Mesenchymal stem cell (in vitro differentiated cells and primary cell): Measurements from ENCODE around the gene VRK1.

ENCODE experiments used
- DNase-seq: peaks from one replicate; pipeline ENCODE4 v3.0.0-alpha.2; 2013
- H2AFZ ChIP-seq: one replicate; pipeline ENCODE4 v1.6.1; 2013; ENCODE audit warnings: low read depth, mild to moderate bottlenecking, control low read depth, inconsistent platforms, low read length, moderate library complexity
- H2AK5ac ChIP-seq: 2 replicates; pipeline ENCODE4 v1.6.1; 2013; ENCODE audit warnings: low read length, moderate library complexity, mild to moderate bottlenecking, inconsistent platforms; ENCODE audit not compliant: severe bottlenecking
- H2BK120ac ChIP-seq: one replicate; pipeline ENCODE4 v1.6.1; 2013; ENCODE audit warnings: low read depth, mild to moderate bottlenecking, inconsistent platforms, low read length, moderate library complexity
- H2BK12ac ChIP-seq, 2 experiments: one replicate each; pipeline ENCODE4 v1.6.1; 2013; ENCODE audit warnings: inconsistent platforms in 2 of 2, low read length in 2 of 2, mild to moderate bottlenecking in 2 of 2, moderate library complexity in 2 of 2, control low read depth in 1 of 2
- H2BK15ac ChIP-seq: one replicate; pipeline ENCODE4 v1.6.1; 2013; ENCODE audit warnings: mild to moderate bottlenecking, low read depth, inconsistent platforms; ENCODE audit not compliant: poor library complexity, severe bottlenecking
- H2BK5ac ChIP-seq: 2 replicates; pipeline ENCODE4 v1.6.1; 2013; ENCODE audit warnings: low read depth, mild to moderate bottlenecking, low read length, control low read depth, inconsistent platforms; ENCODE audit not compliant: poor library complexity, severe bottlenecking
- H3K14ac ChIP-seq, 2 experiments: one replicate each; pipeline ENCODE4 v1.6.1; 2013; ENCODE audit warnings: inconsistent platforms in 2 of 2, low read length in 2 of 2, control low read depth in 1 of 2, mild to moderate bottlenecking in 1 of 2, moderate library complexity in 1 of 2
- H3K18ac ChIP-seq, 2 experiments: one replicate each; pipeline ENCODE4 v1.6.1; 2013; ENCODE audit warnings: inconsistent platforms in 2 of 2, low read length in 2 of 2, control low read depth in 1 of 2, low read depth in 1 of 2, mild to moderate bottlenecking in 1 of 2
- H3K23ac ChIP-seq, 2 experiments: one replicate each; pipeline ENCODE4 v1.6.1; 2013; ENCODE audit warnings: inconsistent platforms in 2 of 2, low read length in 2 of 2, mild to moderate bottlenecking in 2 of 2, moderate library complexity in 2 of 2, control low read depth in 1 of 2
- H3K27ac ChIP-seq: 2 replicates; pipeline ENCODE4 v1.5.1; 2013; ENCODE audit warnings: mild to moderate bottlenecking, moderate library complexity, low read length, control low read depth, inconsistent platforms; ENCODE audit not compliant: poor library complexity, severe bottlenecking
- H3K27me3 ChIP-seq, 2 experiments: 2 replicates each; pipeline versions ENCODE4 v1.6.1 to v1.7.0; 2013; ENCODE audit warnings: low read length in 2 of 2, mild to moderate bottlenecking in 2 of 2, moderate library complexity in 2 of 2, control low read depth in 1 of 2, inconsistent platforms in 1 of 2; ENCODE audit not compliant: control insufficient read depth in 1 of 2, insufficient read depth in 1 of 2
- H3K36me3 ChIP-seq, 2 experiments: 2 replicates each; pipeline versions ENCODE4 v1.6.1 to v1.7.0; 2013; ENCODE audit warnings: low read length in 2 of 2, control low read depth in 1 of 2, inconsistent platforms in 1 of 2, low read depth in 1 of 2, mild to moderate bottlenecking in 1 of 2; ENCODE audit not compliant: insufficient read depth in 2 of 2, control insufficient read depth in 1 of 2
- H3K4ac ChIP-seq, 2 experiments: one replicate each; pipeline ENCODE4 v1.6.1; 2013; ENCODE audit warnings: inconsistent platforms in 2 of 2, low read length in 2 of 2, mild to moderate bottlenecking in 2 of 2, moderate library complexity in 2 of 2, control low read depth in 1 of 2, low read depth in 1 of 2
- H3K4me1 ChIP-seq: 2 replicates; pipeline ENCODE4 v1.6.1; 2013; ENCODE audit warnings: low read depth, low read length, control low read depth; ENCODE audit not compliant: control insufficient read depth, insufficient read depth
- H3K4me2 ChIP-seq: 2 replicates; pipeline ENCODE4 v1.6.1; 2013; ENCODE audit warnings: low read length, mild to moderate bottlenecking, inconsistent platforms; ENCODE audit not compliant: poor library complexity, severe bottlenecking
- H3K4me3 ChIP-seq, 2 experiments: 2 replicates each; pipeline versions ENCODE4 v1.5.1 to v1.7.0; 2013; ENCODE audit warnings: low read length in 2 of 2, mild to moderate bottlenecking in 2 of 2, control low read depth in 1 of 2, low read depth in 1 of 2; ENCODE audit not compliant: insufficient read depth in 1 of 2
- H3K79me1 ChIP-seq: replicated peaks from 2 replicates; pipeline ENCODE4 v1.6.1; 2013; ENCODE audit warnings: mild to moderate bottlenecking, control low read depth, low read length, inconsistent platforms; ENCODE audit not compliant: poor library complexity, severe bottlenecking
- H3K9ac ChIP-seq: 2 replicates; pipeline ENCODE4 v1.7.0; 2013; ENCODE audit warnings: mild to moderate bottlenecking, low read length, moderate library complexity
- H3K9me3 ChIP-seq: 2 replicates; pipeline ENCODE4 v1.7.0; 2013; ENCODE audit warnings: mild to moderate bottlenecking, low read length; ENCODE audit not compliant: control insufficient read depth
- H4K8ac ChIP-seq: one replicate; pipeline ENCODE4 v1.6.1; 2013; ENCODE audit warnings: inconsistent platforms, mild to moderate bottlenecking, low read length, moderate library complexity
- H4K91ac ChIP-seq: one replicate; pipeline ENCODE4 v1.6.1; 2013; ENCODE audit warnings: mild to moderate bottlenecking, low read length, inconsistent platforms
- WGBS: methylation state at CpG from one replicate; pipeline ENCODE4 v1.1.7; 2013; ENCODE audit warnings: mixed read lengths; 5-methylcytosine and 5-hydroxymethylcytosine counted together

The VRK1 gene

GRCh38 chr14:96783915-96784224 lies 13.3 kb upstream of the VRK1 start:
- Histone ChIP-seq H2BK120ac (no peak overlapping the region), H2AK5ac (no peak overlapping the region), H3K9ac (no peak overlapping the region), H3K14ac (no peak overlapping the region), H3K4me2 (no peak overlapping the region), H3K36me3 (no peaks in the 10 kb centered on the region), H3K4me3 (no peak overlapping the region), H4K91ac (no peak overlapping the region), H3K23ac (no peak overlapping the region), H2BK5ac (no peak overlapping the region), H2BK12ac (no peak overlapping the region), H3K27ac (no peak overlapping the region), H3K18ac (no peak overlapping the region), H3K4me1 (no peaks in the 10 kb centered on the region), H3K79me1 (no peaks in the 10 kb centered on the region), H3K4ac (no peak overlapping the region), H2BK15ac (no peak overlapping the region), H4K8ac (no peak overlapping the region), H3K9me3 (no peaks in the 10 kb centered on the region), H2AFZ (no peak overlapping the region), H3K27me3 (peaks cover 0 to 20% of the 10 kb centered on the region in 2 experiments)
- WGBS = 90% methylated on average over 4 of the region's 4 CpGs
- DNase-seq = no peak

- Histone ChIP-seq H3K9ac (no peak overlapping the region), H2AK5ac (no peak overlapping the region), H3K36me3 (no peaks in the 10 kb centered on the region), H3K4ac (no peak overlapping the region), H2BK120ac (no peak overlapping the region), H3K14ac (no peak overlapping the region), H2BK15ac (no peak overlapping the region), H4K8ac (no peak overlapping the region), H3K18ac (no peak overlapping the region), H3K79me1 (no peaks in the 10 kb centered on the region), H4K91ac (no peak overlapping the region), H2BK12ac (no peak overlapping the region), H3K9me3 (no peaks in the 10 kb centered on the region), H2AFZ (no peak overlapping the region), H3K4me3 (no peak overlapping the region), H3K4me1 (no peaks in the 10 kb centered on the region), H3K27me3 (peaks cover 10 to 18% of the 10 kb centered on the region in 2 experiments), H2BK5ac (no peak overlapping the region), H3K27ac (no peak overlapping the region), H3K4me2 (no peak overlapping the region), H3K23ac (no peak overlapping the region)
- no CpG with 5 or more reads among the region's 3 CpGs for WGBS
- no peak for DNase-seq
Observed at GRCh38 chr14:96790186-96790585, 7.0 kb upstream of the VRK1 start.

- Histone ChIP-seq H3K27me3 (peaks cover 10 to 17% of the 10 kb centered on the region in 2 experiments), H3K9me3 (no peaks in the 10 kb centered on the region), H3K79me1 (no peaks in the 10 kb centered on the region), H3K4ac (no peak overlapping the region), H4K91ac (no peak overlapping the region), H2BK5ac (no peak overlapping the region), H3K9ac (no peak overlapping the region), H3K23ac (no peak overlapping the region), H2BK12ac (no peak overlapping the region), H2BK120ac (no peak overlapping the region), H3K4me1 (no peaks in the 10 kb centered on the region), H3K4me2 (no peak overlapping the region), H4K8ac (no peak overlapping the region), H2AK5ac (no peak overlapping the region), H3K36me3 (no peaks in the 10 kb centered on the region), H3K27ac (no peak overlapping the region), H2BK15ac (no peak overlapping the region), H3K14ac (no peak overlapping the region), H2AFZ (no peak overlapping the region), H3K4me3 (no peak overlapping the region), H3K18ac (no peak overlapping the region)
- DNase-seq = no peak
- WGBS = 86% methylated on average over 1 of the region's 1 CpG
Observed at GRCh38 chr14:96790706-96791105, 6.5 kb upstream of the VRK1 start.

- Histone ChIP-seq H3K79me1 (no peaks in the 10 kb centered on the region), H2BK12ac (no peak overlapping the region), H3K27ac (no peak overlapping the region), H3K4me2 (no peak overlapping the region), H3K36me3 (no peaks in the 10 kb centered on the region), H3K9me3 (no peaks in the 10 kb centered on the region), H2BK5ac (no peak overlapping the region), H2BK120ac (no peak overlapping the region), H3K9ac (no peak overlapping the region), H3K14ac (no peak overlapping the region), H3K23ac (no peak overlapping the region), H4K91ac (no peak overlapping the region), H3K18ac (no peak overlapping the region), H2AK5ac (no peak overlapping the region), H2BK15ac (no peak overlapping the region), H3K4ac (no peak overlapping the region), H4K8ac (no peak overlapping the region), H3K27me3 (peaks cover 10 to 12% of the 10 kb centered on the region in 2 experiments), H3K4me1 (no peaks in the 10 kb centered on the region), H3K4me3 (no peak overlapping the region), H2AFZ (no peak overlapping the region)
- no peak for DNase-seq
- WGBS = 82% methylated on average over 3 of the region's 5 CpGs
Observed at GRCh38 chr14:96792003-96792402, 5.2 kb upstream of the VRK1 start.
